Adrenal gland (tissue), 12 donors: ENCODE measurements around the gene CST8. TPM values are rescaled to one million over a fixed set of nuclear protein-coding genes. Genes with fewer than 3 reads are reported as not detected.
"Not testable (repeated sequence)": the region's sequence is repeated elsewhere in the genome, so short reads cannot be mapped to it uniquely, and the experiment has no call there.

Source experiments
- DNase-seq, 7 donors: peaks; one replicate each; pipeline ENCODE4 v3.0.0-alpha.2; 2019 to 2020
- H3K27ac ChIP-seq, 5 donors: fragments of 200-600 bp; sonication (generic) in 4 of 5; 1 replicate in 3 of 5; 2 replicates in 2 of 5; pipeline versions ENCODE4 v1.5.1 to v1.8.0; 2016 to 2020; ENCODE audit warnings: mild to moderate bottlenecking in 1 of 5
- H3K27me3 ChIP-seq: fragments of 200-600 bp; 2 replicates; pipeline ENCODE4 v1.8.0; 2021
- H3K36me3 ChIP-seq, 2 donors: fragments of 200-600 bp; replicated peaks in 1 of 2; 1 replicate in 1 of 2; 2 replicates in 1 of 2; pipeline versions ENCODE4 v1.5.1 to v1.8.0; 2018 to 2022
- H3K4me1 ChIP-seq, 2 donors: fragments of 200-600 bp; replicated peaks in 1 of 2; 1 replicate in 1 of 2; 2 replicates in 1 of 2; pipeline versions ENCODE4 v1.5.1 to v1.8.0; 2018 to 2021
- H3K4me3 ChIP-seq, 4 donors: fragments of 200-600 bp; sonication (generic) in 3 of 4; one replicate each; pipeline ENCODE4 v1.5.1; 2016 to 2018
- H3K9me3 ChIP-seq, 3 donors: fragments of 200-600 bp; sonication (generic) in 1 of 3; replicated peaks in 1 of 3; 1 replicate in 2 of 3; 2 replicates in 1 of 3; pipeline versions ENCODE4 v1.5.1 to v1.8.0; 2016 to 2021
- CTCF ChIP-seq, 6 experiments: fragments of 450-650 bp in 4 of 6; fragments of 200-600 bp in 2 of 6; sonication (generic) in 1 of 6; IDR thresholded peaks; 1 replicate in 5 of 6; 2 replicates in 1 of 6; pipeline versions ENCODE4 v1.5.1 to v1.8.0; 2016 to 2021; ENCODE audit warnings: antibody characterized with exemption in 6 of 6, mild to moderate bottlenecking in 2 of 6, moderate library complexity in 1 of 6
- POLR2A ChIP-seq, 2 donors: fragments of 450-650 bp; IDR thresholded peaks; one replicate each; pipeline ENCODE4 v1.6.1; 2017; ENCODE audit warnings: antibody characterized with exemption in 2 of 2, mild to moderate bottlenecking in 2 of 2, moderate library complexity in 1 of 2
- WGBS, 4 donors: extraction: QIAGEN DNeasy Blood & Tissue Kit in 2 of 4; methylation state at CpG; one replicate each; pipeline versions ENCODE4 v1.1.5 to v1.1.7; 2013 to 2017; 5-methylcytosine and 5-hydroxymethylcytosine counted together
- intact Hi-C, 2 donors: fragments of 100-400 bp; cut with DNase I; formaldehyde crosslinking; loops; one replicate each; pipeline versions ENCODE4 v1.14.1 to v1.15.0; 2022 to 2023
- polyA plus RNA-seq, 3 donors: library from polyadenylated mRNA; stranded (reverse); fragments of 200-250 nt in 2 of 3; fragments of 350-450 nt in 1 of 3; fragmentation: Illumina TruSeq in 1 of 3; extraction: RNeasy Lipid Tissue Mini Kit (QIAGEN cat#74804) in 1 of 3; gene quantifications; one replicate each; pipeline ENCODE4 v1.2.3, GENCODE V29; 2013 to 2014
- total RNA-seq, 9 donors: library from RNA; depleted of rRNA in 4 of 9; stranded (reverse); fragments of >200 nt in 4 of 9; fragments of 120-200 nt in 1 of 9; fragmentation: NEBNext Ultra II Directional in 1 of 9; extraction: Animal tissue kit (Norgen Biotek cat#: 25700) in 1 of 9; gene quantifications; one replicate each; pipeline versions ENCODE4 v1.1.0 to v1.2.4, GENCODE V29; 2013 to 2023
- donor health status: healthy with polysubstance abuse.
- donor health status: Bipolar disorder and iron deficiency.
- donor health status: DM: yes; HTN: yes; CAD: no.
- donor health status: DM: no; HTN: no; CAD: no.
- donor health status: DM: no; HTN: no; CAD: no.
- donor health status: DM: yes; HTN: yes; CAD: no.

Gene CST8
- total and polyA plus RNA-seq, 12 donors = not detected

DNA sequence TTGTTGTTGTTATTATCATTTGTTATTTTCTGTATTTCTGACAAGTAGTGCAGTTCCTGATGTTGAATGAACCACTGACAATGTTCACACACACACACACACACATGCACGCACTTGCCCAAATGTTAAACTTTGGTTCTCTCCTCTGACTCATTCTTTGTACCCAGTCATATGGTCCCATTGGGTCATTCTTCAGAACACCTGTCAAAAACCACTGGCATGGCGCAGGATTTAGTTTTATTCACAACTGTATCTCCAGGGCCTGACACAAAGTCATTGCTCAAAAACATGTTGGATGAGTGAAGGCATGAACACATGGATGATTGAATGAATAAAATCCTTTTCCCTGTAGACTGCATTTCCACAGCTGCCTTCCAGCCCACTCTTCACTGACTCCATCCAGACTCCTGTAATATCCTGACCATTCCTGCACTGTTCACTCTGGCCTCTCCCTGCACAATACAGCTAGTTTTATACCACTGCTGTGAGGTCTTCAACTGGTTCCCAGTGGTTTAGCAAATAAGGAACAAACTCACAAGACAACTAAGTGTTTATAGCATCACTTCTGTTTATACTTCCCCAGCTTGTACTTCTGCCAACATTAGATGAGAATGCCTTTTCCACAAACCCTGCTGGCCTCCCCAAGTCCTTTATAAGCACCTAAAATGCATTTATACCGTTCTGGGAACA lies 31.3 kb upstream of the CST8 start:
- intact Hi-C loops = no loop called here

GRCh38 chr20:23461180-23461579 lies 29.7 kb upstream of the CST8 start:
- Histone ChIP-seq H3K27me3 (peaks cover 3% of the 10 kb centered on the region), H3K27ac (no peak overlapping the region), H3K4me3 (no peak overlapping the region), H3K9me3 (no peaks in the 10 kb centered on the region), H3K4me1 (no peaks in the 10 kb centered on the region), H3K36me3 (no peaks in the 10 kb centered on the region)
- DNase-seq = no peak
- intact Hi-C loops = no loop called here
- TF ChIP-seq CTCF (IDR thresholded peaks at IDR 0.05) = no peak
- no peak for TF ChIP-seq POLR2A (IDR thresholded peaks at IDR 0.05)
- 0 to 88% (median 66%) methylated on average over 1 of the region's 1 CpG for WGBS, 4 donors

More for the DNA sequence above, 31.3 kb upstream of the CST8 start:
- H3K27me3 ChIP-seq = peaks cover 3% of the 10 kb centered on the region
- H3K4me3 ChIP-seq = no peak overlapping the region
- H3K36me3 ChIP-seq = no peaks in the 10 kb centered on the region
- H3K27ac ChIP-seq = no peak overlapping the region
- H3K4me1 ChIP-seq = no peaks in the 10 kb centered on the region
- 58 to 76% (median 74%) methylated on average over 3 of the region's 3 CpGs for WGBS, 4 donors
- no peaks in the 10 kb centered on the region for H3K9me3 ChIP-seq
- no peak for TF ChIP-seq CTCF (IDR thresholded peaks at IDR 0.05)
- no peak for TF ChIP-seq POLR2A (IDR thresholded peaks at IDR 0.05)
- DNase-seq = no peak

DNA sequence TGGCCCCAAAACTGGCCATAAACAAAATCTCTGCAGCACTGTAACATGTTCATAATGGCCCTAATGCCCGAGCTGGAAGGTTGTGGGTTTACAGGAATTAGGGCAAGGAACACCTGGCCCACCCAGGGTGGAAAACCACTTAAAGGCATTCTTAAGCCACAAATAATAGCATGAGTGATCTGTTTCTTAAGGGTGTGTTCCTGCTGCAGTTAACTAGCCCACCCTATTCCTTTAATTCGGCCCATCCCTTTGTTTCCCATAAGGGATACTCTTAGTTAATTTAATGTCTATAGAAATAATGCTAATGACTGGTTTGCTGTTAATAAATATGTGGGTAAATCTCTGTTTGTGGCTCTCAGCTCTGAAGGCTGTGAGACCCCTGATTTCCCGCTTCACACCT lies 24.0 kb upstream of the CST8 start:
- H3K27me3 ChIP-seq, DNase-seq, H3K36me3 ChIP-seq, H3K4me3 ChIP-seq, H3K9me3 ChIP-seq, H3K4me1 ChIP-seq, H3K27ac ChIP-seq, intact Hi-C loops: not testable (repeated sequence)
- 75 to 86% (median 82%) methylated on average over 2 to 3 of the region's 3 CpGs for WGBS, 4 donors

- 80 to 84% (median 81%) methylated on average over 5 of the region's 5 CpGs for WGBS, 4 donors
- H3K4me1 ChIP-seq, H3K9me3 ChIP-seq, intact Hi-C loops, H3K27ac ChIP-seq, H3K4me3 ChIP-seq, DNase-seq, H3K27me3 ChIP-seq, H3K36me3 ChIP-seq: not testable (repeated sequence)
These were observed 18.6 kb upstream of the CST8 start for GRCh38 chr20:23472306-23472705.

DNA sequence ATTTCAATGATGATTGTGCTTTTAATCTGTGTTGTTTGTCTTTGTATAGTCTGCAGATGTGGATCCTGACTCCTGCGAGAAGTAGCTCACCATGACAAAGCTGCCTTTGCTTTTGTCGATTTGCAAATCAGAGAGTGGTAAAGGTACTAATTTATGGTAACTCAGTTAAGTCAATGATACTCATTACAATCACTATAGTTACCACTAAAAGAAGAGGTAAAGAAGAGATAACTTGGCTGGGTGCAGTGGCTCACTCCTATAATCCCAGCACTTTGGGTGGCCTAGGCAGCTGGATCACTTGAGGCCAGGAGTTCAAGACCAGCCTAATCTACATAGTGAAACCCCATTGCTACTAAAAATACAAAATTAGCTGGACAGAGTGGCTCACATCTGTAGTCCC lies 17.6 kb upstream of the CST8 start:
- H3K4me3 ChIP-seq, H3K27ac ChIP-seq, H3K9me3 ChIP-seq, H3K27me3 ChIP-seq, intact Hi-C loops, H3K4me1 ChIP-seq, H3K36me3 ChIP-seq, DNase-seq: not testable (repeated sequence)
- 18 to 52% (median 33%) methylated on average over 2 of the region's 2 CpGs for WGBS, 4 donors

GRCh38 chr20:23475395-23475794 lies 15.5 kb upstream of the CST8 start:
- Histone ChIP-seq H3K36me3 (no peaks in the 10 kb centered on the region), H3K27me3 (no peaks in the 10 kb centered on the region), H3K9me3 (no peaks in the 10 kb centered on the region), H3K4me1 (no peaks in the 10 kb centered on the region), H3K27ac (no peak overlapping the region), H3K4me3 (no peak overlapping the region)
- DNase-seq = no peak
- no peak for TF ChIP-seq POLR2A (IDR thresholded peaks at IDR 0.05)
- no peak for TF ChIP-seq CTCF (IDR thresholded peaks at IDR 0.05)
- 83 to 87% (median 84%) methylated on average over 2 to 5 of the region's 5 CpGs for WGBS, 4 donors
- intact Hi-C loops = no loop called here
